GM23248 (cell line): ENCODE data around the gene CPN2. TPM values are rescaled to one million over a fixed set of nuclear protein-coding genes. Genes with fewer than 3 reads are reported as not detected.

Experiments
- DNase-seq: peaks from one replicate; pipeline ENCODE4 v3.0.0-alpha.2; 2015
- H2AFZ ChIP-seq: fragments of 200-600 bp; sonication (generic); 2 replicates; pipeline ENCODE4 v1.6.1; 2016; ENCODE audit warnings: antibody characterized with exemption
- H3F3A ChIP-seq: fragments of 200-600 bp; sonication (generic); 2 replicates; pipeline ENCODE4 v1.6.1; 2016; ENCODE audit warnings: mild to moderate bottlenecking, antibody characterized with exemption, mixed run types; ENCODE audit not compliant: insufficient read depth
- H3K27ac ChIP-seq: fragments of 200-600 bp; sonication (generic); 2 replicates; pipeline ENCODE4 v1.5.1; 2016; ENCODE audit warnings: mild to moderate bottlenecking
- H3K27me3 ChIP-seq: fragments of 200-600 bp; sonication (generic); replicated peaks from 2 replicates; pipeline ENCODE4 v1.6.1; 2016; ENCODE audit warnings: mild to moderate bottlenecking; ENCODE audit not compliant: insufficient read depth
- H3K36me3 ChIP-seq: fragments of 200-600 bp; sonication (generic); 2 replicates; pipeline ENCODE4 v1.6.1; 2016; ENCODE audit warnings: low read depth, mild to moderate bottlenecking
- H3K4me1 ChIP-seq: fragments of 200-600 bp; sonication (generic); 2 replicates; pipeline ENCODE4 v1.6.1; 2016; ENCODE audit warnings: mild to moderate bottlenecking; ENCODE audit not compliant: insufficient read depth
- H3K4me2 ChIP-seq: fragments of 200-600 bp; sonication (generic); one replicate; pipeline ENCODE4 v1.6.1; 2016; ENCODE audit warnings: mild to moderate bottlenecking; ENCODE audit not compliant: unreplicated experiment
- H3K4me3 ChIP-seq: fragments of 200-600 bp; sonication (generic); 2 replicates; pipeline ENCODE4 v1.5.1; 2016; ENCODE audit warnings: mild to moderate bottlenecking
- H3K79me2 ChIP-seq: fragments of 200-600 bp; sonication (generic); 2 replicates; pipeline ENCODE4 v1.6.1; 2016; ENCODE audit warnings: mild to moderate bottlenecking; ENCODE audit not compliant: insufficient read depth
- H3K9ac ChIP-seq: fragments of 200-600 bp; sonication (generic); 2 replicates; pipeline ENCODE4 v1.6.1; 2016; ENCODE audit warnings: mild to moderate bottlenecking
- H3K9me2 ChIP-seq: fragments of 200-600 bp; sonication (generic); 2 replicates; pipeline ENCODE4 v1.6.1; 2016; ENCODE audit warnings: mixed run types, mild to moderate bottlenecking, moderate library complexity; ENCODE audit not compliant: insufficient read depth
- H3K9me3 ChIP-seq: fragments of 200-600 bp; sonication (generic); one replicate; pipeline ENCODE4 v1.6.1; 2017; ENCODE audit warnings: low read depth
- H4K20me1 ChIP-seq: fragments of 200-600 bp; sonication (generic); 2 replicates; pipeline ENCODE4 v1.6.0; 2016; ENCODE audit not compliant: insufficient read depth
- EZH2 ChIP-seq: fragments of 200-600 bp; sonication (generic); IDR thresholded peaks from 2 replicates; pipeline ENCODE4 v1.6.1; 2018; ENCODE audit warnings: antibody characterized with exemption, mild to moderate bottlenecking; ENCODE audit not compliant: insufficient read depth, poor library complexity, severe bottlenecking
- EZH2phosphoT487 ChIP-seq: fragments of 200-600 bp; sonication (generic); IDR thresholded peaks from 2 replicates; pipeline ENCODE4 v1.6.1; 2018; ENCODE audit warnings: antibody characterized with exemption, moderate library complexity, mild to moderate bottlenecking, low read depth; ENCODE audit not compliant: insufficient read depth
- WGBS, 2 experiments: methylation state at CpG; one replicate each; pipeline ENCODE4 v1.1.6; 2015 to 2017; ENCODE audit warnings: low lambda C conversion rate in 2 of 2, low coverage in 1 of 2; ENCODE audit errors: missing lambda C conversion rate in 2 of 2; 5-methylcytosine and 5-hydroxymethylcytosine counted together
- in situ Hi-C: fragments of 300-500 bp; cut with MboI; formaldehyde crosslinking; loops from 2 replicates; pipeline ENCODE4 v1.15.0; 2020
- polyA plus RNA-seq: library from polyadenylated mRNA; unstranded; fragments of >200 nt; fragmentation: Nextera tagmentation; extraction: Ambion mirVana; gene quantifications from 2 replicates; pipeline ENCODE4 v1.2.1, GENCODE V29; 2016
- total RNA-seq: library from RNA; depleted of rRNA; stranded (reverse); fragments of >200 nt; shearing (Covaris generic); gene quantifications from 2 replicates; pipeline ENCODE4 v1.2.3, GENCODE V29; 2014

Gene CPN2
- total and polyA plus RNA-seq, 2 experiments from 2014 or later = not detected

GRCh38 chr3:194344012-194344411 is 7.1 kb downstream of the CPN2 start:
- DNase-seq = peak; percentile 68
- H3K36me3 ChIP-seq = no peaks in the 10 kb centered on the region
- no peaks in the 10 kb centered on the region for H3K79me2 ChIP-seq
- no peaks in the 10 kb centered on the region for H4K20me1 ChIP-seq
- no peak overlapping the region for H3K4me2 ChIP-seq
- TF ChIP-seq EZH2phosphoT487 (no peak), EZH2 (no peak)
- H3K27me3 ChIP-seq = no peaks in the 10 kb centered on the region
- H3K9ac ChIP-seq = no peak overlapping the region
- H3K4me1 ChIP-seq = peaks cover 10% of the 10 kb centered on the region
- H3F3A ChIP-seq = no peaks in the 10 kb centered on the region
- no peaks in the 10 kb centered on the region for H3K9me2 ChIP-seq
- in situ Hi-C loops = no loop called here
- 27 to 32% methylated on average over 9 of the region's 9 CpGs for WGBS, 2 experiments
- no peak overlapping the region for H3K4me3 ChIP-seq
- no peaks in the 10 kb centered on the region for H3K9me3 ChIP-seq
- H2AFZ ChIP-seq = no peak overlapping the region
- no peak overlapping the region for H3K27ac ChIP-seq

GRCh38 chr3:194343561-194343893 is 7.6 kb downstream of the CPN2 start:
- 94 to 98% methylated on average over 2 of the region's 2 CpGs for WGBS, 2 experiments
- H3K9ac ChIP-seq = no peak overlapping the region
- in situ Hi-C loops = no loop called here
- H3K27me3 ChIP-seq = no peaks in the 10 kb centered on the region
- no peak overlapping the region for H3K27ac ChIP-seq
- no peaks in the 10 kb centered on the region for H3K9me2 ChIP-seq
- H3F3A ChIP-seq = no peaks in the 10 kb centered on the region
- H3K4me2 ChIP-seq = peak overlapping the region; percentile 5
- no peaks in the 10 kb centered on the region for H3K9me3 ChIP-seq
- H4K20me1 ChIP-seq = no peaks in the 10 kb centered on the region
- H3K4me3 ChIP-seq = no peak overlapping the region
- peaks cover 10% of the 10 kb centered on the region for H3K4me1 ChIP-seq
- no peak for DNase-seq
- H3K79me2 ChIP-seq = no peaks in the 10 kb centered on the region
- H2AFZ ChIP-seq = no peak overlapping the region
- TF ChIP-seq EZH2phosphoT487 = no peak
- TF ChIP-seq EZH2 = no peak
- no peaks in the 10 kb centered on the region for H3K36me3 ChIP-seq

- WGBS, 2 experiments = 70 to 82% methylated on average over 9 of the region's 9 CpGs
- DNase-seq = peak; percentile 55
- peaks cover 10% of the 10 kb centered on the region for H3K4me1 ChIP-seq
- TF ChIP-seq EZH2 (no peak), EZH2phosphoT487 (no peak)
- H2AFZ ChIP-seq = no peak overlapping the region
- H3K4me2 ChIP-seq = peak overlapping the region; percentile 5
- no peaks in the 10 kb centered on the region for H3K36me3 ChIP-seq
- H3K27me3 ChIP-seq = no peaks in the 10 kb centered on the region
- H4K20me1 ChIP-seq = no peaks in the 10 kb centered on the region
- H3K9me2 ChIP-seq = no peaks in the 10 kb centered on the region
- H3K4me3 ChIP-seq = no peak overlapping the region
- H3K9ac ChIP-seq = no peak overlapping the region
- no peak overlapping the region for H3K27ac ChIP-seq
- in situ Hi-C loops = no loop called here
- no peaks in the 10 kb centered on the region for H3F3A ChIP-seq
- H3K79me2 ChIP-seq = no peaks in the 10 kb centered on the region
- H3K9me3 ChIP-seq = no peaks in the 10 kb centered on the region
Measured at GRCh38 chr3:194342861-194343560, 8.1 kb downstream of the CPN2 start.

- no peaks in the 10 kb centered on the region for H3F3A ChIP-seq
- H3K4me1 ChIP-seq = peaks cover 10% of the 10 kb centered on the region
- H3K27me3 ChIP-seq = no peaks in the 10 kb centered on the region
- H3K9me3 ChIP-seq = no peaks in the 10 kb centered on the region
- no peaks in the 10 kb centered on the region for H3K36me3 ChIP-seq
- no peak overlapping the region for H2AFZ ChIP-seq
- H3K27ac ChIP-seq = no peak overlapping the region
- H3K9me2 ChIP-seq = no peaks in the 10 kb centered on the region
- H3K4me3 ChIP-seq = no peak overlapping the region
- in situ Hi-C loops = no loop called here
- no peak overlapping the region for H3K9ac ChIP-seq
- DNase-seq = no peak
- no peak overlapping the region for H3K4me2 ChIP-seq
- WGBS, 2 experiments = 90 to 94% methylated on average over 22 to 24 of the region's 24 CpGs
- H4K20me1 ChIP-seq = no peaks in the 10 kb centered on the region
- H3K79me2 ChIP-seq = no peaks in the 10 kb centered on the region
- no peak for TF ChIP-seq EZH2phosphoT487
- TF ChIP-seq EZH2 = no peak
Measured at GRCh38 chr3:194340757-194341400, 10.2 kb downstream of the CPN2 start.
